NCI-H187 (cell line): Measurements from ENCODE around the gene DENND1A.

Experiments
- DNase-seq, 2 experiments: peaks; one replicate each; lab custom pipeline; 2025; lab: John Stamatoyannopoulos, UW

Gene DENND1A

GRCh38 chr9:123686131-123686828 lies 243.6 kb downstream of the DENND1A start:
- no peak for DNase-seq

- DNase-seq, result no peak
Measured at GRCh38 chr9:123685489-123686083, 244.3 kb downstream of the DENND1A start.

GRCh38 chr9:123684393-123685149 lies 245.4 kb downstream of the DENND1A start:
- no peak for DNase-seq

GRCh38 chr9:123682746-123683145 lies 247.2 kb downstream of the DENND1A start:
- no peak for DNase-seq

GRCh38 chr9:123680352-123680751 lies 249.6 kb downstream of the DENND1A start:
- no peak for DNase-seq

GRCh38 chr9:123679330-123679987 lies 250.5 kb downstream of the DENND1A start:
- DNase-seq, result no peak

GRCh38 chr9:123678878-123679329 lies 251.0 kb downstream of the DENND1A start:
- no peak for DNase-seq

- no peak for DNase-seq
Measured at GRCh38 chr9:123678038-123678877, 251.7 kb downstream of the DENND1A start.

- no peak for DNase-seq
Measured at GRCh38 chr9:123676869-123677268, 253.1 kb downstream of the DENND1A start.

GRCh38 chr9:123669346-123669745 lies 260.6 kb downstream of the DENND1A start:
- DNase-seq, result no peak

GRCh38 chr9:123663529-123663928 lies 266.4 kb downstream of the DENND1A start:
- no peak for DNase-seq

GRCh38 chr9:123662057-123662776 lies 267.7 kb downstream of the DENND1A start:
- no peak for DNase-seq

- DNase-seq, result no peak
Measured at GRCh38 chr9:123660691-123661466, 269.0 kb downstream of the DENND1A start.

GRCh38 chr9:123659358-123659757 lies 270.6 kb downstream of the DENND1A start:
- DNase-seq, result no peak

- DNase-seq, result no peak
Measured at GRCh38 chr9:123658792-123659191, 271.1 kb downstream of the DENND1A start.

GRCh38 chr9:123657941-123658340 lies 272.0 kb downstream of the DENND1A start:
- no peak for DNase-seq

- no peak for DNase-seq
Measured at GRCh38 chr9:123657099-123657498, 272.8 kb downstream of the DENND1A start.

- DNase-seq, result no peak
Measured at GRCh38 chr9:123656565-123656964, 273.4 kb downstream of the DENND1A start.

GRCh38 chr9:123655681-123656423 lies 274.1 kb downstream of the DENND1A start:
- no peak for DNase-seq
